ENCODE results near the gene DPH2. TPM values are rescaled to one million over a fixed set of nuclear protein-coding genes. Genes with fewer than 3 reads are reported as not detected.

DPH2 gene, protein sequence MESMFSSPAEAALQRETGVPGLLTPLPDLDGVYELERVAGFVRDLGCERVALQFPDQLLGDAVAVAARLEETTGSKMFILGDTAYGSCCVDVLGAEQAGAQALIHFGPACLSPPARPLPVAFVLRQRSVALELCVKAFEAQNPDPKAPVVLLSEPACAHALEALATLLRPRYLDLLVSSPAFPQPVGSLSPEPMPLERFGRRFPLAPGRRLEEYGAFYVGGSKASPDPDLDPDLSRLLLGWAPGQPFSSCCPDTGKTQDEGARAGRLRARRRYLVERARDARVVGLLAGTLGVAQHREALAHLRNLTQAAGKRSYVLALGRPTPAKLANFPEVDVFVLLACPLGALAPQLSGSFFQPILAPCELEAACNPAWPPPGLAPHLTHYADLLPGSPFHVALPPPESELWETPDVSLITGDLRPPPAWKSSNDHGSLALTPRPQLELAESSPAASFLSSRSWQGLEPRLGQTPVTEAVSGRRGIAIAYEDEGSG
- total RNA-seq: 10 to 100 TPM; 13.4 to 26.7 (median 22.3) TPM

GRCh38 chr1:43969746-43970466 is at the start of gene DPH2:
DPH2 (plus strand) TSS chr1:43970010; CDS start chr1:43970176, 166 bp downstream.
- peak in 1 of 2 donors; percentile 28 for TF ChIP-seq POLR2A (IDR thresholded peaks at IDR 0.05)
- TF ChIP-seq, protein P1, sequence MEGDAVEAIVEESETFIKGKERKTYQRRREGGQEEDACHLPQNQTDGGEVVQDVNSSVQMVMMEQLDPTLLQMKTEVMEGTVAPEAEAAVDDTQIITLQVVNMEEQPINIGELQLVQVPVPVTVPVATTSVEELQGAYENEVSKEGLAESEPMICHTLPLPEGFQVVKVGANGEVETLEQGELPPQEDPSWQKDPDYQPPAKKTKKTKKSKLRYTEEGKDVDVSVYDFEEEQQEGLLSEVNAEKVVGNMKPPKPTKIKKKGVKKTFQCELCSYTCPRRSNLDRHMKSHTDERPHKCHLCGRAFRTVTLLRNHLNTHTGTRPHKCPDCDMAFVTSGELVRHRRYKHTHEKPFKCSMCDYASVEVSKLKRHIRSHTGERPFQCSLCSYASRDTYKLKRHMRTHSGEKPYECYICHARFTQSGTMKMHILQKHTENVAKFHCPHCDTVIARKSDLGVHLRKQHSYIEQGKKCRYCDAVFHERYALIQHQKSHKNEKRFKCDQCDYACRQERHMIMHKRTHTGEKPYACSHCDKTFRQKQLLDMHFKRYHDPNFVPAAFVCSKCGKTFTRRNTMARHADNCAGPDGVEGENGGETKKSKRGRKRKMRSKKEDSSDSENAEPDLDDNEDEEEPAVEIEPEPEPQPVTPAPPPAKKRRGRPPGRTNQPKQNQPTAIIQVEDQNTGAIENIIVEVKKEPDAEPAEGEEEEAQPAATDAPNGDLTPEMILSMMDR (IDR thresholded peaks at IDR 0.05): peak in 2 of 6 experiments; percentile 14 to 43
- no peaks in the 10 kb centered on the region for H3K27me3 ChIP-seq
- intact Hi-C loops (cut with DNase I): no loop called here
- no peak within 1 kb of the TSS for H3K27ac ChIP-seq
- H3K36me3 ChIP-seq: peaks cover 0 to 4% of the 10 kb centered on the region in 2 donors
- WGBS, 2 donors: 2% methylated on average over 42 of the region's 47 CpGs
- peaks cover 12 to 17% of the 10 kb centered on the region in 2 donors for H3K4me1 ChIP-seq
- H3K9me3 ChIP-seq: no peaks in the 10 kb centered on the region
- peak; percentile 99 for DNase-seq
- H3K4me3 ChIP-seq (replicated peaks in 1 of 3): peak within 1 kb of the TSS; percentile 66 to 88 (median 79)

DNA sequence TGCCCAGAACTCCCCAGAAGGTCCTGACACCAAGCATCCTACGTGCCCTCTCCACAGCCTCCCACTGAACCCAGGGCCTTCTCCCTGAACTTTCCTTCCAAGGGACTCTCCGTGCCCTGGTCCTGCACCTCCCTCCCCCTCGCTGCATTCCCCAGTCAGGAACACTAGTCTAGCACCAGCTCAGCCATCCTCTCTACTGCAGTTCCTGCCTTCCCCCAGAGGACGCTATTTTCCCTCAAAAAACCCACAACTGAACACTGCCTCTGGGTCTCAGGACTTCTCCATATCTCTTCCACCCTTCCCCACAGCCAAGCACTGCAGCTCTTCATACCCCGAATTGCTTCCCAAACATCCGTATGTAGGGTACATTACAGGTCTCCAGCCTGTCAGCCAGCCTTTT is 48.8 kb upstream of the DPH2 start:
- intact Hi-C loops (cut with DNase I): no loop called here
- Histone ChIP-seq H3K9me3 (no peaks in the 10 kb centered on the region), H3K36me3 (no peaks in the 10 kb centered on the region), H3K27ac (no peak overlapping the region), H3K27me3 (no peaks in the 10 kb centered on the region), H3K4me1 (no peaks in the 10 kb centered on the region), H3K4me3 (replicated peaks in 1 of 3) (no peak overlapping the region)
- DNase-seq: no peak
- no peak for TF ChIP-seq POLR2A (IDR thresholded peaks at IDR 0.05)
- TF ChIP-seq, protein P1 (IDR thresholded peaks at IDR 0.05): no peak
- WGBS, 2 donors: 93 to 98% methylated on average over 6 of the region's 6 CpGs

GRCh38 chr1:43924516-43924915 is 45.3 kb upstream of the DPH2 start:
- H3K9me3 ChIP-seq: no peaks in the 10 kb centered on the region
- DNase-seq: no peak
- H3K36me3 ChIP-seq: no peaks in the 10 kb centered on the region
- no peak for TF ChIP-seq POLR2A (IDR thresholded peaks at IDR 0.05)
- TF ChIP-seq, protein P1 (IDR thresholded peaks at IDR 0.05): no peak
- no peaks in the 10 kb centered on the region for H3K4me1 ChIP-seq
- 72 to 96% methylated on average over 4 of the region's 4 CpGs for WGBS, 2 donors
- no peak overlapping the region for H3K27ac ChIP-seq
- no peak overlapping the region for H3K4me3 ChIP-seq (replicated peaks in 1 of 3)
- intact Hi-C loops (cut with DNase I): no loop called here
- no peaks in the 10 kb centered on the region for H3K27me3 ChIP-seq

- H3K36me3 ChIP-seq: no peaks in the 10 kb centered on the region
- TF ChIP-seq POLR2A (IDR thresholded peaks at IDR 0.05): no peak
- TF ChIP-seq, protein P1 (IDR thresholded peaks at IDR 0.05): no peak
- H3K4me1 ChIP-seq: no peaks in the 10 kb centered on the region
- H3K4me3 ChIP-seq (replicated peaks in 1 of 3): no peak overlapping the region
- no peak for DNase-seq
- intact Hi-C loops (cut with DNase I): no loop called here
- no peaks in the 10 kb centered on the region for H3K27me3 ChIP-seq
- H3K27ac ChIP-seq: no peak overlapping the region
- 95 to 96% methylated on average over 9 of the region's 9 CpGs for WGBS, 2 donors
- no peaks in the 10 kb centered on the region for H3K9me3 ChIP-seq
These were observed 44.0 kb upstream of the DPH2 start for GRCh38 chr1:43925846-43926245.

All from thyroid gland (tissue), 4 donors.